Keratinocyte (primary cell): ENCODE results near the gene ECHS1. TPM values are rescaled to one million over a fixed set of nuclear protein-coding genes. Genes with fewer than 3 reads are reported as not detected.
A peak's percentile ranks its signal among the peaks of the same experiment; 100 is the strongest.

Experiments used
- DNase-seq: peaks from one replicate; pipeline ENCODE4 v3.0.0-alpha.2; 2011; ENCODE audit warnings: low read depth, missing footprints, low spot score
- FAIRE-seq: peaks from 2 replicates; lab custom pipeline; 2011; peaks lifted over from hg19 to GRCh38; lab: Jason Lieb, UNC
- H2AFZ ChIP-seq: 2 replicates; pipeline ENCODE4 v1.6.0; 2012; ENCODE audit warnings: low read length, control low read depth, inconsistent platforms; ENCODE audit not compliant: control insufficient read depth
- H3K27ac ChIP-seq: 2 replicates; pipeline ENCODE4 v1.5.1; 2011; ENCODE audit warnings: low read length; ENCODE audit not compliant: control insufficient read depth, insufficient read depth
- H3K27me3 ChIP-seq: 3 replicates; pipeline ENCODE4 v1.6.0; 2011; ENCODE audit warnings: low read length; ENCODE audit not compliant: control insufficient read depth, insufficient read depth; ENCODE audit errors: extremely low read depth
- H3K36me3 ChIP-seq, 2 experiments: 2 replicates in 1 of 2; 3 replicates in 1 of 2; pipeline ENCODE4 v1.5.1; 2011; ENCODE audit warnings: low read length in 2 of 2, mild to moderate bottlenecking in 1 of 2; ENCODE audit not compliant: control insufficient read depth in 2 of 2, insufficient read depth in 2 of 2; ENCODE audit errors: extremely low read depth in 1 of 2
- H3K4me1 ChIP-seq: 3 replicates; pipeline ENCODE4 v1.5.1; 2011; ENCODE audit warnings: low read length; ENCODE audit not compliant: control insufficient read depth, insufficient read depth; ENCODE audit errors: extremely low read depth
- H3K4me2 ChIP-seq: 3 replicates; pipeline ENCODE4 v1.6.0; 2011; ENCODE audit warnings: low read depth, low read length; ENCODE audit not compliant: control insufficient read depth, insufficient read depth; ENCODE audit errors: extremely low read depth
- H3K4me3 ChIP-seq, 3 experiments: fragments of 200-600 bp in 1 of 3; sonication (generic) in 1 of 3; 2 replicates in 2 of 3; 3 replicates in 1 of 3; pipeline ENCODE4 v1.5.1; 2011 to 2016; ENCODE audit warnings: low read length in 3 of 3, mild to moderate bottlenecking in 3 of 3, control low read depth in 2 of 3, inconsistent platforms in 1 of 3, low read depth in 1 of 3, mixed read lengths in 1 of 3, mixed run types in 1 of 3, moderate library complexity in 1 of 3; ENCODE audit not compliant: control insufficient read depth in 2 of 3, insufficient read depth in 2 of 3; ENCODE audit errors: extremely low read depth in 1 of 3
- H3K79me2 ChIP-seq: 2 replicates; pipeline ENCODE4 v1.6.0; 2012; ENCODE audit warnings: low read length; ENCODE audit not compliant: control insufficient read depth, insufficient read depth
- H3K9ac ChIP-seq: 3 replicates; pipeline ENCODE4 v1.6.0; 2011; ENCODE audit warnings: low read length; ENCODE audit not compliant: control insufficient read depth, insufficient read depth; ENCODE audit errors: extremely low read depth
- H3K9me1 ChIP-seq: 3 replicates; pipeline ENCODE4 v1.6.0; 2011; ENCODE audit warnings: low read length; ENCODE audit not compliant: control insufficient read depth, insufficient read depth; ENCODE audit errors: extremely low read depth
- H3K9me3 ChIP-seq: 2 replicates; pipeline ENCODE4 v1.5.1; 2012; ENCODE audit warnings: low read depth, low read length; ENCODE audit not compliant: control insufficient read depth
- H4K20me1 ChIP-seq: 3 replicates; pipeline ENCODE4 v1.6.0; 2011; ENCODE audit warnings: low read length; ENCODE audit not compliant: control insufficient read depth, insufficient read depth; ENCODE audit errors: extremely low read depth
- EZH2 ChIP-seq: IDR thresholded peaks from one replicate; pipeline ENCODE4 v1.6.1; 2012; ENCODE audit warnings: inconsistent platforms, mild to moderate bottlenecking, low read length, moderate library complexity
- dilution Hi-C: fragments of 300-500 bp; cut with MboI; formaldehyde crosslinking; loops from one replicate; pipeline ENCODE4 v1.7.0; 2020; ENCODE audit warnings: low sequenced_read_pairs; ENCODE audit not compliant: extremely low pct_ligation_motif_present
- polyA plus RNA-seq, 5 experiments: library from polyadenylated mRNA; depleted of rRNA in 3 of 5; stranded (reverse) in 3 of 5; stranded (forward) in 1 of 5; unstranded in 1 of 5; fragments of >200 nt; gene quantifications; 1 replicate in 1 of 5; 2 replicates in 3 of 5; 3 replicates in 1 of 5; pipeline versions ENCODE4 v1.2.1 to v1.2.3, GENCODE V29; 2011 to 2012; ENCODE audit warnings: missing spikeins in 2 of 5, low read depth in 1 of 5, low replicate concordance in 1 of 5
- TF ChIP-seq, protein P1 (sequence below), 3 experiments: IDR thresholded peaks in 1 of 3; conservative IDR thresholded peaks in 1 of 3; optimal IDR thresholded peaks in 1 of 3; 2 replicates in 2 of 3; 3 replicates in 1 of 3; pipeline versions ENCODE3 to v1.5.1; 2011; ENCODE audit warnings: low read length in 3 of 3, mild to moderate bottlenecking in 3 of 3, moderate library complexity in 2 of 3, control low read depth in 1 of 3, inconsistent platforms in 1 of 3; ENCODE audit not compliant: insufficient read depth in 2 of 3; ENCODE audit errors: extremely low read depth in 1 of 3

Gene ECHS1
- polyA plus RNA-seq, 1 donor (not counting 4 experiments of a cell fraction or from before 2014, with no cell fraction given), result 27.1 TPM

DNA sequence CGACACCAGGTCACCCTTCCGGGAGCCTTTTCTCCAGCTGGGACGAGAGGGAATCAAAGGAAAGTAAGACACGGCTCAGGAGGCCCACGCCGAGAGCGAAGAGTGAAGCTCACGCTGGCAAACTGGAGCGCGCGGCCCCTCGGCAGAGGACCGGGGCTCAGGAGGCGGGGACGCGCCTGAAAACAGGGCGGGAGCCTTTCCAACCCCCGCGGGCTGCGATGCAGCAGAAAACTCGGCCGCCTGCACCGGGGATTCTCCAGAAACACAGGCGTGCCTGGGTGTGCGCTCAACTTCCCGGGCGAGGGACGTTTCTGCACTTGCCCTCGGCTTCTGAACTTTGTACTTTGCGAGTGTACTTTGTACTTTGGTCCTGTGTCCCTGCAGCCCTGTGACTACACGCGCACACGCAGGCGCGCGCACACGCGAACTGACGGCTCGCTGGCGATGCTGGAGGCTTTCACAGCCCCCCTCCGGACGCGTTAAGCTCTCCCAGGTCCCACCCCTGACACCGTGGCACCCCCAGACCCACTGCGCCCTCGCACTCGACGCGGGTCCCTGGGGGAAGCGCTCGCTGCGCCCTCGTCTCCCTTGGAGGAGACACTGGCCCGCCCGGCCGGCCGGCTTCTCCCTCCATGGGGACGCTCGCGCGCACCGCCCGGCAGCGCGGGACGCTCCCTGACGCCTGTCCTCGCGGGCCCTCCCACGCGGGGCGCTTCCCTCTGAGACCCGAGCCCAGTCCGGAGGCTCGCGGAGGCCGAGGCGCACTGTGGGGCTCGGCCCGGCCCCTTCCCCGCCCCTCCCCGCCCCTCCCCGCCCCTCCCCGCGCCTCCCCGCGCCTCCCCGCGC, 5.3 kb upstream of the ECHS1 start:
- H3K36me3 ChIP-seq, result no peaks in the 10 kb centered on the region
- no peak overlapping the region for H3K27ac ChIP-seq
- H3K9ac ChIP-seq, result peak overlapping the region; percentile 58
- no peaks in the 10 kb centered on the region for H4K20me1 ChIP-seq
- H3K4me2 ChIP-seq, result peak overlapping the region; percentile 92
- dilution Hi-C loops, result no loop called here
- H3K4me3 ChIP-seq, result peak overlapping the region; percentile 64 to 77 (median 73)
- no peaks in the 10 kb centered on the region for H3K27me3 ChIP-seq
- peak overlapping the region; percentile 92 for H2AFZ ChIP-seq
- peaks cover 3% of the 10 kb centered on the region for H3K4me1 ChIP-seq
- FAIRE-seq (no peak), DNase-seq (no peak)
- no peaks in the 10 kb centered on the region for H3K9me1 ChIP-seq
- TF ChIP-seq, protein P1, sequence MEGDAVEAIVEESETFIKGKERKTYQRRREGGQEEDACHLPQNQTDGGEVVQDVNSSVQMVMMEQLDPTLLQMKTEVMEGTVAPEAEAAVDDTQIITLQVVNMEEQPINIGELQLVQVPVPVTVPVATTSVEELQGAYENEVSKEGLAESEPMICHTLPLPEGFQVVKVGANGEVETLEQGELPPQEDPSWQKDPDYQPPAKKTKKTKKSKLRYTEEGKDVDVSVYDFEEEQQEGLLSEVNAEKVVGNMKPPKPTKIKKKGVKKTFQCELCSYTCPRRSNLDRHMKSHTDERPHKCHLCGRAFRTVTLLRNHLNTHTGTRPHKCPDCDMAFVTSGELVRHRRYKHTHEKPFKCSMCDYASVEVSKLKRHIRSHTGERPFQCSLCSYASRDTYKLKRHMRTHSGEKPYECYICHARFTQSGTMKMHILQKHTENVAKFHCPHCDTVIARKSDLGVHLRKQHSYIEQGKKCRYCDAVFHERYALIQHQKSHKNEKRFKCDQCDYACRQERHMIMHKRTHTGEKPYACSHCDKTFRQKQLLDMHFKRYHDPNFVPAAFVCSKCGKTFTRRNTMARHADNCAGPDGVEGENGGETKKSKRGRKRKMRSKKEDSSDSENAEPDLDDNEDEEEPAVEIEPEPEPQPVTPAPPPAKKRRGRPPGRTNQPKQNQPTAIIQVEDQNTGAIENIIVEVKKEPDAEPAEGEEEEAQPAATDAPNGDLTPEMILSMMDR (optimal IDR thresholded peaks at IDR 0.05 in 1 of 3, IDR thresholded peaks at IDR 0.05 in 1 of 3, conservative IDR thresholded peaks at IDR 0.05 in 1 of 3; ENCODE audit: extremely low read depth in 1 of 3, insufficient read depth in 2 of 3, low read length in 3 of 3), result no peak
- TF ChIP-seq EZH2, result no peak
- H3K79me2 ChIP-seq, result no peaks in the 10 kb centered on the region
- no peaks in the 10 kb centered on the region for H3K9me3 ChIP-seq

DNA sequence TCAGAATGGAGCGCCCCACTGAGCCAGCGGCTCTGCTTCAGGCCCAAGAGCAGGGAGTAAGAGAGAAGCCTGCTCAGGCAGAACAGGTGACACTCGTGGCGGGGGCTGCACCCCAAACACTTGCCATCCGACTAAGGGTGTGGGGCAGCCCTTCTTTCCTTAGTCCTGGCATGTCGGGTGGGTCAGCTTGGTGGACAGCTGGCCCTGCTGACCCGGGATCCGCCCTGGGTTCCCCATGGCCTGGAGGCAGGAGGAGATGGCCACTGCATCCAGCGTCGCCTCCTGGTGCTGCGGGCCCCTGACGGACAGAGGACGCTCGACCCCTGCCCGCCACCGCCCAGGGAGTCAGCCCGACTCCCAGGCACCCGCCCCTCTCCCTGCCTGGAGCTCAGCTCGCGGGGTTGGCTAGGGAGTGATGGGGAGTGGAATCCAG, 4.7 kb upstream of the ECHS1 start:
- no peaks in the 10 kb centered on the region for H3K9me1 ChIP-seq
- peaks cover 3% of the 10 kb centered on the region for H3K4me1 ChIP-seq
- H3K27ac ChIP-seq, result no peak overlapping the region
- H3K27me3 ChIP-seq, result no peaks in the 10 kb centered on the region
- dilution Hi-C loops, result no loop called here
- H3K9ac ChIP-seq, result peak overlapping the region; percentile 58
- no peaks in the 10 kb centered on the region for H3K36me3 ChIP-seq
- H3K4me2 ChIP-seq, result peak overlapping the region; percentile 92
- peak overlapping the region; percentile 64 to 77 (median 73) for H3K4me3 ChIP-seq
- peak overlapping the region; percentile 92 for H2AFZ ChIP-seq
- no peaks in the 10 kb centered on the region for H3K9me3 ChIP-seq
- H4K20me1 ChIP-seq, result no peaks in the 10 kb centered on the region
- no peaks in the 10 kb centered on the region for H3K79me2 ChIP-seq
- FAIRE-seq, result no peak
- TF ChIP-seq EZH2, result no peak
- TF ChIP-seq, protein P1 (optimal IDR thresholded peaks at IDR 0.05 in 1 of 3, IDR thresholded peaks at IDR 0.05 in 1 of 3, conservative IDR thresholded peaks at IDR 0.05 in 1 of 3; ENCODE audit: extremely low read depth in 1 of 3, insufficient read depth in 2 of 3, low read length in 3 of 3), result no peak
- no peak for DNase-seq
